HG02759 (cell line): Measurements from ENCODE around the gene FAXDC2.
"Not testable (repeated sequence)": the region's sequence is repeated elsewhere in the genome, so short reads cannot be mapped to it uniquely, and the experiment has no call there.

ENCODE experiments used
- ATAC-seq: cut with Tn5 transposase; IDR thresholded peaks from one replicate; pipeline ENCODE4 v1.9.1; 2021; ENCODE audit warnings: mild to moderate bottlenecking, moderate library complexity; ENCODE audit not compliant: unreplicated experiment

Gene FAXDC2

DNA sequence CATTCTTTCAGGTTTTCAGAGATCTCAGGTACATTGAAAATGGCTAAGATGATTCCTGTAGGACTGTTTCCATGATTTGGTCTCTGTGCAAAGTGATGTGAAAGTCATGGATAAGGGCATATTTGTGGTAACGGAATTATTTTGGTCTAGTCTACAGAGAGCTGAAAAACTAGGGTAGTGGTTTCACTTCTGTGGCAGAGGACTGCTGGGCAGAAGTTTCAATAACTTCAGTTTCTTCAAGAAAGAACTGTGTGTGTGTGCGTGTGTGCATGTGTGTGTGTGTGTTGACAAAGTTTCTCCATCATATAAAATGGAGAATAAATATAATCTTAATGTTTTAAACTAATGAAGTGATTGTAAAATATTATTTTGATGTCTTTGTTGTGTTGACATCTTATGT is 12.4 kb upstream of the FAXDC2 start:
- no peak for ATAC-seq

GRCh38 chr5:154861946-154862345 is 11.5 kb upstream of the FAXDC2 start:
- ATAC-seq, result no peak

GRCh38 chr5:154860765-154861164 is 10.4 kb upstream of the FAXDC2 start:
- no peak for ATAC-seq

- ATAC-seq, result no peak
Measured at GRCh38 chr5:154860123-154860522, 9.7 kb upstream of the FAXDC2 start.

GRCh38 chr5:154858972-154859871 is 8.8 kb upstream of the FAXDC2 start:
- ATAC-seq, result no peak

- peak; percentile 80 for ATAC-seq
Measured at GRCh38 chr5:154858297-154858971, 8.0 kb upstream of the FAXDC2 start, which contains the start of gene CNOT8. Gene CNOT8, plus strand, starts transcription at chr5:154858627. Its CDS starts 4,652 bp downstream, at chr5:154863279.

DNA sequence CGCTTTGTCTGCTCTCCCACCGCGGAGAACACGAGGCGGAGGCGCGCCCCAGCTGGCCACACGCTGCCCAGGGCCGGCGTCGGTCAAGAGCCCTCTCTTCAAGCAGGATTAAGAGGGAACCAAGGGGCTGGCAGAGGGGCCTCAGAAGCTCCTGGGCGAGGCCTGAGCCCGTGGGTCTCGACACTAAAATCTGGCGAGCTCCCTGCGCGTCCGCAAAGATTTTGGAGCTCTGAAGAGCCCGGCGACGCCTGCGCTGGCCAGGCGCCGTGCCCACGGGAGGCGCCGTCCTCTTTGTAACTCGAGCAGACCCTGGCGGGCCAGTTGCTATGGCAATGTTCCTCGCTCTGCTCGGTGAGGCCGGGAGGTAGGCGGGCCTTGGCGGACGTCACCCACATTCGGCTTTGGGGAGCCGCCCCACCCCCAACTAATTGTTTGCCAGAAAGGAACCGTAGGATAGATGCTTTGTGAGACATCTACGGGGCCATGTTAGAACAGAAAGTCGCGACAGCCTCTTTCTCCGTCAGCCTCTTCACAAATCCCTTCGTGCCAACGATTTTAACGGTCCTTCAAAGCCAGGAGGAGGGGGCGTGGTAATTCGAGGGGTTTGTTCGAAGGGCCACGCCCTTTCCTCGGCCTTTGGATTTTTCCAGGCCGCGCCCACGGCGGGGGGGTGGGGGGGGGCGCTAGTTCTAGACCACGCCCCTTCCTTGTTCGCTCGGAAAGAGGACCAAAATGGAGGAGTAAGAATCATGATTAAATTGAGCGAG is 7.3 kb upstream of the FAXDC2 start:
- peak; percentile 66 for ATAC-seq

DNA sequence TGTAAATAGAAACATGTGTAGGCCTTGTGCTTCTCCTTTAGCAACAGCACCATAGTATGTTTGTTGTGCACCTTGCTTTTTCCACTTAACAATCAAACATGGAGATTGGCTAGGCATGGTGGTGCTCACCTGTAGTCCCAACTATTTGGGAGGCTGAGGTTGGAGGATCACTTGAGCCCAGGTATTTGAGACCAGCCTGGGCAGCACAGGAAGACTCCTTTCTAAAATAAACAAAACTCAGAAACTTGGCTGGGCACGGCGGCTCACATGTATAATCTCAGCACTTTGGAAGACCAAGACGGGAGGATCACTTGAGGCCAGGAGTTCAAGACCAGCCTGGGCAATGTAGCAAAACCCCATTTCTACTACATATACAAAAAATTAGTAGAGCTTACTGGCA is 948 bp upstream of the FAXDC2 start:
- ATAC-seq, result no peak

GRCh38 chr5:154849791-154850201 is 607 bp downstream of the FAXDC2 start:
- ATAC-seq, result no peak

DNA sequence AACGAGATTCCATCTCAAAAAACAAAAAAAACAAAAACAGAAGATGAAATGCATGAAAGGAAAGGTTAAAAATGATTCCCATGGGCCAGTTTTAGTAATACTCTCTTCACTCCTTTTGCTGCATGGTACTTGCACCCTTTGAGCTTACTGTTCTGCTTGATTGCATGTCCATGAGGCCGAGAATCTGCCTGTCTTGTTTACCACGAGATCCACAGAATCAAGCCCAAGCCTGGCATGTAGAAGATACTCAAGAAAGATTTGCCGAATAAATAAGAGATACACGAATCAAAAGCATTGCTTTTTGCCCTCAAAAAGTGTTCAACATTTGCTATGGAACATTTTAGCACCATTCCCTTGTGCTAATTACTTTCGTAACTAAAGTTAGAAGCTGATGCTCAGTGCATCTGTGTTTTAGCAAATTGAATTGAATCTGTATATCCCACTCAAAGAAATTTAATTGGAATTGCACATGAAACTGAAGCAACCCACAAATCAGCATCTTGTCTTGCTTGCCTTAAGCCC is 1.1 kb downstream of the FAXDC2 start:
- no peak for ATAC-seq

GRCh38 chr5:154844809-154845208 is 5.6 kb downstream of the FAXDC2 start:
- no peak for ATAC-seq

GRCh38 chr5:154842689-154843530 is 7.5 kb downstream of the FAXDC2 start:
- ATAC-seq, result no peak

DNA sequence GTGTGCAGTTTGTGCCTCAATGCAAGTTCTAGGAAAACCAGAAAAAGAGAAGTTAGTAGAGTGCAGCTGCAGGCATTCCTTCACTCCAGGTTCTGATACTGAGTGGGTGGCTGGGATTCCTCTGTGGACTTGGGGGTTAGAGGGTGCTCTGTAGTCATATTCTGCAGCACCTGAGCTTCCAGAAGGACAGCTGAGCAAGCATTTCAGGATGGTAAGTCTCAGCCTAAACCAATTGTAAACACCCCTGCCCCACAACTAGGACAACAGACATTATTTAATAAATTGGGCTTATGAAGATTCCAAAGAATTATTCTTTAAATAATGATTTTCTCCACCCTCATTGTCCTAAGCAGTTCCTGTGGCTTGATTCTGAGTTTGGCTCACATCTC is 9.1 kb downstream of the FAXDC2 start:
- ATAC-seq, result no peak

- no peak for ATAC-seq
Measured at GRCh38 chr5:154840435-154841272, 9.7 kb downstream of the FAXDC2 start.

GRCh38 chr5:154837009-154837901 is 13.1 kb downstream of the FAXDC2 start:
- no peak for ATAC-seq

- ATAC-seq, result no peak
Measured at GRCh38 chr5:154836225-154836624, 14.2 kb downstream of the FAXDC2 start.

- not testable (repeated sequence) for ATAC-seq
Measured at GRCh38 chr5:154835701-154836052, 14.7 kb downstream of the FAXDC2 start.

DNA sequence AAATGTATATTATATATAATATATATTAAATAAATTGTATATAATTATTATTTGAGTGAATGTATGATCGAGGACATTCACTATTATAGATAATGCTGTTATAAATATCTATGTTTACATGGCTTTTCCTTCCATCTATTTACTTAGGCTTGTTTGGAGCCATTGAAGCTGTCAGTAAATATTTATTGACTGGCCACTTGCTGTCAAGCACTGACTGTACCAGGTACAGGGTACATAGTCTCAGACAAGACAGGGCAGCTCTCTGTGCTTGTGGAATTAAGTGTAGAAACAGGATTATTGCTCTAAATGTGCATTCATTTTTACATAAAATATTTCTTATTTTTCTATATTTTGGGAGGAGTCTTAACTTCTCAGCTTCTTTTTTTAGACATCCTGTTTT is 16.4 kb downstream of the FAXDC2 start:
- ATAC-seq, result no peak
